Umbilical cord (tissue), 1 donor: Measurements from ENCODE around the gene PCNX2. TPM values are rescaled to one million over a fixed set of nuclear protein-coding genes. Genes with fewer than 3 reads are reported as not detected.

Experiments used
- total RNA-seq: library from RNA; depleted of rRNA; stranded (reverse); fragments of >200 nt; gene quantifications from one replicate; pipeline ENCODE4 v1.2.3, GENCODE V29; 2014; ENCODE audit warnings: low replicate concordance; ENCODE audit not compliant: insufficient read depth

Gene PCNX2
- total RNA-seq, 1 donor from 2014 or later: 12.5 TPM

Other genes with a start within 250 kb of the PCNX2 start
- gene MAP3K21, start 32.0 kb upstream of the PCNX2 start, total RNA-seq: 3.6 TPM